Measurements from ENCODE around the gene SCYGR4.

- TF ChIP-seq ZNF384 (IDR thresholded peaks at IDR 0.05) (no peak), ELF4 (IDR thresholded peaks at IDR 0.05) (no peak), ARNT (IDR thresholded peaks at IDR 0.05) (no peak), TARDBP (IDR thresholded peaks at IDR 0.05) (no peak), NFRKB (IDR thresholded peaks at IDR 0.05) (no peak), L3MBTL2 (conservative IDR thresholded peaks at IDR 0.05) (no peak), SUZ12 (IDR thresholded peaks at IDR 0.05) (no peak), SP1 (IDR thresholded peaks at IDR 0.05) (no peak), BHLHE40 (IDR thresholded peaks at IDR 0.05; ENCODE audit: borderline replicate concordance) (no peak), CTBP1 (IDR thresholded peaks at IDR 0.05; ENCODE audit: borderline replicate concordance) (no peak), FOXA1 (IDR thresholded peaks at IDR 0.05) (no peak)
Observed at GRCh38 chr2:227597998-227598397, 19.3 kb upstream of the SCYGR4 start.

All from HEK293T (cell line).